ENCODE data around the gene EML4.

EML4 gene

GRCh38 chr2:42195559-42195958 is 26.4 kb downstream of the EML4 start:
- H3K36me3 ChIP-seq (ENCODE audit: insufficient read depth, low read length): no peaks in the 10 kb centered on the region
- peaks cover 77% of the 10 kb centered on the region for H3K79me2 ChIP-seq (ENCODE audit: insufficient read depth, low read length)
- no peak for TF ChIP-seq EZH2phosphoT487 (IDR thresholded peaks at IDR 0.05; ENCODE audit: borderline replicate concordance)
- TF ChIP-seq CTCF (conservative IDR thresholded peaks at IDR 0.05; ENCODE audit: low read length): no peak
- H3K9me3 ChIP-seq (ENCODE audit: insufficient read depth, low read depth, low read length): no peaks in the 10 kb centered on the region
- H4K20me1 ChIP-seq (ENCODE audit: insufficient read depth, low read length, poor library complexity, severe bottlenecking): peaks cover 14% of the 10 kb centered on the region
- H3K27me3 ChIP-seq (ENCODE audit: insufficient read depth, low read length, poor library complexity, severe bottlenecking): no peaks in the 10 kb centered on the region
- H3K9me2 ChIP-seq (replicated peaks; ENCODE audit: low read depth, low read length): no peaks in the 10 kb centered on the region
- no peak overlapping the region for H2AFZ ChIP-seq (ENCODE audit: low read length)
- no peak overlapping the region for H3K4me3 ChIP-seq (ENCODE audit: low read length, poor library complexity, severe bottlenecking)
- H3K4me2 ChIP-seq (ENCODE audit: low read depth, low read length, poor library complexity, severe bottlenecking): no peak overlapping the region
- H3K9ac ChIP-seq (ENCODE audit: low read depth, low read length, poor library complexity, severe bottlenecking): no peak overlapping the region
- H3F3A ChIP-seq (ENCODE audit: low read depth): no peaks in the 10 kb centered on the region
- H3K4me1 ChIP-seq (ENCODE audit: insufficient read depth, low read length, poor library complexity, severe bottlenecking): peaks cover 13% of the 10 kb centered on the region

- no peaks in the 10 kb centered on the region for H3K36me3 ChIP-seq (ENCODE audit: insufficient read depth, low read length)
- H3K79me2 ChIP-seq (ENCODE audit: insufficient read depth, low read length): peaks cover 75% of the 10 kb centered on the region
- no peaks in the 10 kb centered on the region for H3K27me3 ChIP-seq (ENCODE audit: insufficient read depth, low read length, poor library complexity, severe bottlenecking)
- H3F3A ChIP-seq (ENCODE audit: low read depth): no peaks in the 10 kb centered on the region
- peaks cover 14% of the 10 kb centered on the region for H3K4me1 ChIP-seq (ENCODE audit: insufficient read depth, low read length, poor library complexity, severe bottlenecking)
- no peaks in the 10 kb centered on the region for H3K9me2 ChIP-seq (replicated peaks; ENCODE audit: low read depth, low read length)
- H3K9ac ChIP-seq (ENCODE audit: low read depth, low read length, poor library complexity, severe bottlenecking): no peak overlapping the region
- H3K9me3 ChIP-seq (ENCODE audit: insufficient read depth, low read depth, low read length): no peaks in the 10 kb centered on the region
- TF ChIP-seq EZH2phosphoT487 (IDR thresholded peaks at IDR 0.05; ENCODE audit: borderline replicate concordance) (no peak), CTCF (conservative IDR thresholded peaks at IDR 0.05; ENCODE audit: low read length) (no peak)
- H2AFZ ChIP-seq (ENCODE audit: low read length): no peak overlapping the region
- H4K20me1 ChIP-seq (ENCODE audit: insufficient read depth, low read length, poor library complexity, severe bottlenecking): peaks cover 14% of the 10 kb centered on the region
- no peak overlapping the region for H3K4me3 ChIP-seq (ENCODE audit: low read length, poor library complexity, severe bottlenecking)
- H3K4me2 ChIP-seq (ENCODE audit: low read depth, low read length, poor library complexity, severe bottlenecking): no peak overlapping the region
Observed at GRCh38 chr2:42196070-42196402, 26.9 kb downstream of the EML4 start.

- H3K79me2 ChIP-seq (ENCODE audit: insufficient read depth, low read length): peaks cover 76% of the 10 kb centered on the region
- no peaks in the 10 kb centered on the region for H3K36me3 ChIP-seq (ENCODE audit: insufficient read depth, low read length)
- H3K4me3 ChIP-seq (ENCODE audit: low read length, poor library complexity, severe bottlenecking): no peak overlapping the region
Observed at GRCh38 chr2:42196403-42197267, 27.5 kb downstream of the EML4 start.

More at GRCh38 chr2:42196403-42197267, 27.5 kb downstream of the EML4 start:
- H3K9me3 ChIP-seq (ENCODE audit: insufficient read depth, low read depth, low read length): no peaks in the 10 kb centered on the region
- peak overlapping the region; percentile 5 for H3K4me2 ChIP-seq (ENCODE audit: low read depth, low read length, poor library complexity, severe bottlenecking)
- H3K4me1 ChIP-seq (ENCODE audit: insufficient read depth, low read length, poor library complexity, severe bottlenecking): peaks cover 14% of the 10 kb centered on the region
- no peak overlapping the region for H3K9ac ChIP-seq (ENCODE audit: low read depth, low read length, poor library complexity, severe bottlenecking)
- H2AFZ ChIP-seq (ENCODE audit: low read length): no peak overlapping the region
- H3K9me2 ChIP-seq (replicated peaks; ENCODE audit: low read depth, low read length): no peaks in the 10 kb centered on the region
- H4K20me1 ChIP-seq (ENCODE audit: insufficient read depth, low read length, poor library complexity, severe bottlenecking): peaks cover 14% of the 10 kb centered on the region
- peak; percentile 98 for TF ChIP-seq CTCF (conservative IDR thresholded peaks at IDR 0.05; ENCODE audit: low read length)
- TF ChIP-seq EZH2phosphoT487 (IDR thresholded peaks at IDR 0.05; ENCODE audit: borderline replicate concordance): no peak
- no peaks in the 10 kb centered on the region for H3F3A ChIP-seq (ENCODE audit: low read depth)
- H3K27me3 ChIP-seq (ENCODE audit: insufficient read depth, low read length, poor library complexity, severe bottlenecking): no peaks in the 10 kb centered on the region
